Keratinocyte (primary cell): Measurements from ENCODE around the gene HSPBP1. TPM values are rescaled to one million over a fixed set of nuclear protein-coding genes. Genes with fewer than 3 reads are reported as not detected.

Experiments
- DNase-seq: peaks from one replicate; pipeline ENCODE4 v3.0.0-alpha.2; 2011; ENCODE audit warnings: low read depth, missing footprints, low spot score
- FAIRE-seq: peaks from 2 replicates; lab custom pipeline; 2011; peaks lifted over from hg19 to GRCh38; lab: Jason Lieb, UNC
- H2AFZ ChIP-seq: 2 replicates; pipeline ENCODE4 v1.6.0; 2012; ENCODE audit warnings: low read length, control low read depth, inconsistent platforms; ENCODE audit not compliant: control insufficient read depth
- H3K27ac ChIP-seq: 2 replicates; pipeline ENCODE4 v1.5.1; 2011; ENCODE audit warnings: low read length; ENCODE audit not compliant: control insufficient read depth, insufficient read depth
- H3K27me3 ChIP-seq: 3 replicates; pipeline ENCODE4 v1.6.0; 2011; ENCODE audit warnings: low read length; ENCODE audit not compliant: control insufficient read depth, insufficient read depth; ENCODE audit errors: extremely low read depth
- H3K36me3 ChIP-seq, 2 experiments: 2 replicates in 1 of 2; 3 replicates in 1 of 2; pipeline ENCODE4 v1.5.1; 2011; ENCODE audit warnings: low read length in 2 of 2, mild to moderate bottlenecking in 1 of 2; ENCODE audit not compliant: control insufficient read depth in 2 of 2, insufficient read depth in 2 of 2; ENCODE audit errors: extremely low read depth in 1 of 2
- H3K4me1 ChIP-seq: 3 replicates; pipeline ENCODE4 v1.5.1; 2011; ENCODE audit warnings: low read length; ENCODE audit not compliant: control insufficient read depth, insufficient read depth; ENCODE audit errors: extremely low read depth
- H3K4me2 ChIP-seq: 3 replicates; pipeline ENCODE4 v1.6.0; 2011; ENCODE audit warnings: low read depth, low read length; ENCODE audit not compliant: control insufficient read depth, insufficient read depth; ENCODE audit errors: extremely low read depth
- H3K4me3 ChIP-seq, 3 experiments: fragments of 200-600 bp in 1 of 3; sonication (generic) in 1 of 3; 2 replicates in 2 of 3; 3 replicates in 1 of 3; pipeline ENCODE4 v1.5.1; 2011 to 2016; ENCODE audit warnings: low read length in 3 of 3, mild to moderate bottlenecking in 3 of 3, control low read depth in 2 of 3, inconsistent platforms in 1 of 3, low read depth in 1 of 3, mixed read lengths in 1 of 3, mixed run types in 1 of 3, moderate library complexity in 1 of 3; ENCODE audit not compliant: control insufficient read depth in 2 of 3, insufficient read depth in 2 of 3; ENCODE audit errors: extremely low read depth in 1 of 3
- H3K79me2 ChIP-seq: 2 replicates; pipeline ENCODE4 v1.6.0; 2012; ENCODE audit warnings: low read length; ENCODE audit not compliant: control insufficient read depth, insufficient read depth
- H3K9ac ChIP-seq: 3 replicates; pipeline ENCODE4 v1.6.0; 2011; ENCODE audit warnings: low read length; ENCODE audit not compliant: control insufficient read depth, insufficient read depth; ENCODE audit errors: extremely low read depth
- H3K9me1 ChIP-seq: 3 replicates; pipeline ENCODE4 v1.6.0; 2011; ENCODE audit warnings: low read length; ENCODE audit not compliant: control insufficient read depth, insufficient read depth; ENCODE audit errors: extremely low read depth
- H3K9me3 ChIP-seq: 2 replicates; pipeline ENCODE4 v1.5.1; 2012; ENCODE audit warnings: low read depth, low read length; ENCODE audit not compliant: control insufficient read depth
- H4K20me1 ChIP-seq: 3 replicates; pipeline ENCODE4 v1.6.0; 2011; ENCODE audit warnings: low read length; ENCODE audit not compliant: control insufficient read depth, insufficient read depth; ENCODE audit errors: extremely low read depth
- CTCF ChIP-seq, 3 experiments: IDR thresholded peaks in 1 of 3; conservative IDR thresholded peaks in 1 of 3; optimal IDR thresholded peaks in 1 of 3; 2 replicates in 2 of 3; 3 replicates in 1 of 3; pipeline versions ENCODE3 to v1.5.1; 2011; ENCODE audit warnings: low read length in 3 of 3, mild to moderate bottlenecking in 3 of 3, moderate library complexity in 2 of 3, control low read depth in 1 of 3, inconsistent platforms in 1 of 3; ENCODE audit not compliant: insufficient read depth in 2 of 3; ENCODE audit errors: extremely low read depth in 1 of 3
- EZH2 ChIP-seq: IDR thresholded peaks from one replicate; pipeline ENCODE4 v1.6.1; 2012; ENCODE audit warnings: inconsistent platforms, mild to moderate bottlenecking, low read length, moderate library complexity
- dilution Hi-C: fragments of 300-500 bp; cut with MboI; formaldehyde crosslinking; loops from one replicate; pipeline ENCODE4 v1.7.0; 2020; ENCODE audit warnings: low sequenced_read_pairs; ENCODE audit not compliant: extremely low pct_ligation_motif_present
- polyA plus RNA-seq, 5 experiments: library from polyadenylated mRNA; depleted of rRNA in 3 of 5; stranded (reverse) in 3 of 5; stranded (forward) in 1 of 5; unstranded in 1 of 5; fragments of >200 nt; gene quantifications; 1 replicate in 1 of 5; 2 replicates in 3 of 5; 3 replicates in 1 of 5; pipeline versions ENCODE4 v1.2.1 to v1.2.3, GENCODE V29; 2011 to 2012; ENCODE audit warnings: missing spikeins in 2 of 5, low read depth in 1 of 5, low replicate concordance in 1 of 5

HSPBP1 gene
- polyA plus RNA-seq, 1 donor (not counting 4 experiments of a cell fraction or from before 2014, with no cell fraction given): 20.2 TPM

GRCh38 chr19:55224038-55224665, 55.8 kb downstream of the HSPBP1 start:
- FAIRE-seq (no peak), DNase-seq (no peak)
- Histone ChIP-seq H3K9ac (no peak overlapping the region), H3K4me3 (no peak overlapping the region), H3K27ac (no peak overlapping the region), H3K36me3 (peaks cover 10 to 13% of the 10 kb centered on the region in 2 experiments), H4K20me1 (no peaks in the 10 kb centered on the region), H3K9me3 (no peaks in the 10 kb centered on the region), H3K4me1 (no peaks in the 10 kb centered on the region), H3K79me2 (no peaks in the 10 kb centered on the region), H3K9me1 (no peaks in the 10 kb centered on the region), H3K27me3 (no peaks in the 10 kb centered on the region), H3K4me2 (no peak overlapping the region), H2AFZ (no peak overlapping the region)
- no peak for TF ChIP-seq EZH2
- dilution Hi-C loops: no loop called here

GRCh38 chr19:55223291-55224037, 56.4 kb downstream of the HSPBP1 start:
- no peak overlapping the region for H3K27ac ChIP-seq
- H3K36me3 ChIP-seq: peaks cover 7% of the 10 kb centered on the region in 2 experiments
- no peak overlapping the region for H3K9ac ChIP-seq
- FAIRE-seq (no peak), DNase-seq (no peak)
- H3K27me3 ChIP-seq: no peaks in the 10 kb centered on the region
- TF ChIP-seq CTCF (optimal IDR thresholded peaks at IDR 0.05 in 1 of 3, IDR thresholded peaks at IDR 0.05 in 1 of 3, conservative IDR thresholded peaks at IDR 0.05 in 1 of 3; ENCODE audit: extremely low read depth in 1 of 3, insufficient read depth in 2 of 3, low read length in 3 of 3) (no peak), EZH2 (no peak)
- no peaks in the 10 kb centered on the region for H4K20me1 ChIP-seq
- H3K4me1 ChIP-seq: no peaks in the 10 kb centered on the region
- no peaks in the 10 kb centered on the region for H3K9me1 ChIP-seq
- no peak overlapping the region for H3K4me3 ChIP-seq
- no peaks in the 10 kb centered on the region for H3K79me2 ChIP-seq
- H3K9me3 ChIP-seq: no peaks in the 10 kb centered on the region
- dilution Hi-C loops: no loop called here
- no peak overlapping the region for H2AFZ ChIP-seq
- no peak overlapping the region for H3K4me2 ChIP-seq
